ENCODE results near the gene FAM187B. TPM values are rescaled to one million over a fixed set of nuclear protein-coding genes. Genes with fewer than 3 reads are reported as not detected.
A peak's percentile ranks its signal among the peaks of the same experiment; 100 is the strongest.

The FAM187B gene
- total and polyA plus RNA-seq, 4 experiments from 2014 or later: not detected

DNA sequence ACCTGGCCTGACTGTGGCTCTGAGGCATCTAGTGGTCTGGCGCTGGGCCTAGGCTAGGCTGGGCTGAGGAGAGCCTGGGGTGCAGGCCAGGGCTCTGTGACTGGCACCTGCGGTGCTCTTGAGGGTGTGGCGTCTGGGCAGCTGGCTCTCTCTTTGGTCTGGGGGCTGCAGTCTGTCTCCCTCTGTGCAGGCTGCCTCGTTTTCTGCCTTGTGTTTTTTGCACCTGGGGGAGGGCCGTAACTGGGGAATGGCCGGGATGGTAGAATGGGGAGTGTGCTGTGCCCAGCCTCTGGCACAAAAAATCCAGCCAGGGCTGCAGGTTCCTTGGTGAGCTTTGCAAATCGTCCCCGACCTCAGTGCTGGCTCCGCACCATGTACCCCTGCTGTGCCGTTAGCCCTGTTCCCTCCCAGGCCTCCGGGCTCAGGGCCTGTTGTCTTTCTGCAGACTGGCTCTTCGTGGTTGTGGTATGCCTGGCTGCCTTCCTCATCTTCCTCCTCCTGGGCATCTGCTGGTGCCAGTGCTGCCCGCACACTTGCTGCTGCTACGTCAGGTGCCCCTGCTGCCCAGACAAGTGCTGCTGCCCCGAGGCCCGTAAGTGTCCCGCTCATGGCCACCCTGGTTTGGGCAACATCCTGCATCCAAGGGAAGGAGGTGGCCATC, 33.7 kb upstream of the FAM187B start:
- peaks cover 20% of the 10 kb centered on the region for H3K4me1 ChIP-seq (ENCODE audit: insufficient read depth, low read length)
- Mint-ChIP-seq H3K4me3 (no peak overlapping the region), H3K4me1 (peaks cover 14 to 31% (median 26%) of the 10 kb centered on the region in 4 donors), H3K9me3 (peaks cover 0 to 1% (median 0%) of the 10 kb centered on the region in 8 donors), H3K27me3 (no peaks in the 10 kb centered on the region), H3K27ac (peak overlapping the region in 2 of 7 donors; percentile 22 to 80), H3K36me3 (peaks cover 3 to 40% of the 10 kb centered on the region in 2 donors)
- ChIA-PET CTCF (ENCODE audit: partially characterized antibody) (interaction anchor here (0.7 kb wide), 1 partner anchor 26 kb away, joined by 4 read pairs; no protein-coding TSS in a partner anchor), POLR2A (ENCODE audit: partially characterized antibody) (interaction anchor here (0.7 to 7.7 kb wide), 5 partner anchors 12 to 50 kb away, joined by 3 to 48 read pairs (median 3); no protein-coding TSS in a partner anchor)
- intact Hi-C loops (cut with micrococcal nuclease): no loop called here
- H3K36me3 ChIP-seq (ENCODE audit: insufficient read depth, low read length): peaks cover 10% of the 10 kb centered on the region
- no peaks in the 10 kb centered on the region for H3K27me3 ChIP-seq (ENCODE audit: insufficient read depth, low read length)
- DNase-seq: no peak
- H3K4me3 ChIP-seq (ENCODE audit: low read length in 2 of 2): no peak overlapping the region
- H3K9me3 ChIP-seq (ENCODE audit: control insufficient read depth in 1 of 2, low read length in 2 of 2): no peaks in the 10 kb centered on the region
- H3K27ac ChIP-seq (ENCODE audit: low read depth, low read length): no peak overlapping the region

- H3K4me1 ChIP-seq (ENCODE audit: insufficient read depth, low read length): peaks cover 20% of the 10 kb centered on the region
- H3K4me1 Mint-ChIP-seq: peaks cover 19 to 37% (median 30%) of the 10 kb centered on the region in 4 donors
- H3K36me3 ChIP-seq (ENCODE audit: insufficient read depth, low read length): peaks cover 10% of the 10 kb centered on the region
- H3K27me3 Mint-ChIP-seq: no peaks in the 10 kb centered on the region
- H3K36me3 Mint-ChIP-seq: peaks cover 3 to 40% of the 10 kb centered on the region in 2 donors
- DNase-seq: no peak
- POLR2A ChIA-PET (ENCODE audit: partially characterized antibody): interaction anchor here (0.6 to 7.7 kb wide), 6 partner anchors 11 to 62 kb away, joined by 3 to 48 read pairs (median 3); no protein-coding TSS in a partner anchor
- CTCF ChIA-PET (ENCODE audit: partially characterized antibody): interaction anchor here (0.7 kb wide), 1 partner anchor 26 kb away, joined by 4 read pairs; no protein-coding TSS in a partner anchor
- peaks cover 0 to 1% (median 0%) of the 10 kb centered on the region in 8 donors for H3K9me3 Mint-ChIP-seq
- no peaks in the 10 kb centered on the region for H3K9me3 ChIP-seq (ENCODE audit: control insufficient read depth in 1 of 2, low read length in 2 of 2)
- H3K4me3 Mint-ChIP-seq: no peak overlapping the region
- H3K27ac Mint-ChIP-seq: peak overlapping the region in 5 of 7 donors; percentile 15 to 77 (median 46)
- intact Hi-C loops (cut with micrococcal nuclease): no loop called here
- H3K27ac ChIP-seq (ENCODE audit: low read depth, low read length): no peak overlapping the region
- no peaks in the 10 kb centered on the region for H3K27me3 ChIP-seq (ENCODE audit: insufficient read depth, low read length)
- H3K4me3 ChIP-seq (ENCODE audit: low read length in 2 of 2): no peak overlapping the region
Observed at GRCh38 chr19:35261356-35262100, 33.0 kb upstream of the FAM187B start.

- Histone ChIP-seq H3K9me3 (ENCODE audit: control insufficient read depth in 1 of 2, low read length in 2 of 2) (no peaks in the 10 kb centered on the region), H3K27me3 (ENCODE audit: insufficient read depth, low read length) (no peaks in the 10 kb centered on the region), H3K36me3 (ENCODE audit: insufficient read depth, low read length) (peaks cover 10% of the 10 kb centered on the region), H3K4me3 (ENCODE audit: low read length in 2 of 2) (no peak overlapping the region), H3K4me1 (ENCODE audit: insufficient read depth, low read length) (peaks cover 16% of the 10 kb centered on the region), H3K27ac (ENCODE audit: low read depth, low read length) (no peak overlapping the region)
- H3K4me3 Mint-ChIP-seq: no peak overlapping the region
- H3K27me3 Mint-ChIP-seq: no peaks in the 10 kb centered on the region
- no peak for DNase-seq
- intact Hi-C loops (cut with micrococcal nuclease): no loop called here
- H3K36me3 Mint-ChIP-seq: peaks cover 0 to 37% of the 10 kb centered on the region in 2 donors
- ChIA-PET POLR2A (ENCODE audit: partially characterized antibody) (interaction anchor here (0.6 to 7.7 kb wide), 4 partner anchors 10 to 61 kb away, joined by 3 to 48 read pairs (median 4); no protein-coding TSS in a partner anchor), CTCF (ENCODE audit: partially characterized antibody) (no interaction called here)
- H3K9me3 Mint-ChIP-seq: peaks cover 0 to 1% (median 0%) of the 10 kb centered on the region in 8 donors
- H3K4me1 Mint-ChIP-seq: peaks cover 19 to 33% (median 27%) of the 10 kb centered on the region in 4 donors
- H3K27ac Mint-ChIP-seq: peak overlapping the region in 4 of 7 donors; percentile 46 to 77 (median 60)
Observed at GRCh38 chr19:35260694-35261304, 32.3 kb upstream of the FAM187B start.

GRCh38 chr19:35257113-35257461, 28.5 kb upstream of the FAM187B start:
- ChIA-PET CTCF (ENCODE audit: partially characterized antibody) (interaction anchor here (1.0 kb wide), 1 partner anchor 15 kb away, joined by 4 read pairs; no protein-coding TSS in a partner anchor), POLR2A (ENCODE audit: partially characterized antibody) (interaction anchor here (0.9 to 1.4 kb wide), 5 partner anchors 8 to 206 kb away, joined by 3 to 5 read pairs (median 4); no protein-coding TSS in a partner anchor)
- no peaks in the 10 kb centered on the region for H3K9me3 Mint-ChIP-seq
- H3K36me3 Mint-ChIP-seq: peaks cover 11 to 33% of the 10 kb centered on the region in 2 donors
- intact Hi-C loops (cut with micrococcal nuclease): no loop called here
- no peaks in the 10 kb centered on the region for H3K27me3 ChIP-seq (ENCODE audit: insufficient read depth, low read length)
- H3K4me3 Mint-ChIP-seq: no peak overlapping the region
- H3K4me1 Mint-ChIP-seq: peaks cover 20 to 40% (median 27%) of the 10 kb centered on the region in 4 donors
- peaks cover 13% of the 10 kb centered on the region for H3K4me1 ChIP-seq (ENCODE audit: insufficient read depth, low read length)
- peak overlapping the region in 5 of 7 donors; percentile 19 to 78 (median 55) for H3K27ac Mint-ChIP-seq
- peaks cover 20% of the 10 kb centered on the region for H3K36me3 ChIP-seq (ENCODE audit: insufficient read depth, low read length)
- H3K27me3 Mint-ChIP-seq: no peaks in the 10 kb centered on the region
- no peak for DNase-seq
- no peak overlapping the region for H3K4me3 ChIP-seq (ENCODE audit: low read length in 2 of 2)
- no peaks in the 10 kb centered on the region for H3K9me3 ChIP-seq (ENCODE audit: control insufficient read depth in 1 of 2, low read length in 2 of 2)
- H3K27ac ChIP-seq (ENCODE audit: low read depth, low read length): no peak overlapping the region

- Mint-ChIP-seq H3K9me3 (no peaks in the 10 kb centered on the region), H3K4me1 (peaks cover 22 to 43% (median 28%) of the 10 kb centered on the region in 4 donors), H3K36me3 (peaks cover 12 to 36% of the 10 kb centered on the region in 2 donors), H3K27me3 (no peaks in the 10 kb centered on the region), H3K27ac (peak overlapping the region in 4 of 7 donors; percentile 26 to 89 (median 68)), H3K4me3 (no peak overlapping the region)
- peaks cover 15% of the 10 kb centered on the region for H3K4me1 ChIP-seq (ENCODE audit: insufficient read depth, low read length)
- H3K36me3 ChIP-seq (ENCODE audit: insufficient read depth, low read length): peaks cover 19% of the 10 kb centered on the region
- no peak overlapping the region for H3K27ac ChIP-seq (ENCODE audit: low read depth, low read length)
- ChIA-PET CTCF (ENCODE audit: partially characterized antibody) (interaction anchor here (1.0 kb wide), 1 partner anchor 103 kb away, joined by 3 read pairs; no protein-coding TSS in a partner anchor), POLR2A (ENCODE audit: partially characterized antibody) (interaction anchor here (0.9 to 1.7 kb wide), 5 partner anchors 9 to 206 kb away, joined by 3 to 5 read pairs (median 4); partner anchors contain the start of gene USF2)
- no peaks in the 10 kb centered on the region for H3K9me3 ChIP-seq (ENCODE audit: control insufficient read depth in 1 of 2, low read length in 2 of 2)
- no peak overlapping the region for H3K4me3 ChIP-seq (ENCODE audit: low read length in 2 of 2)
- H3K27me3 ChIP-seq (ENCODE audit: insufficient read depth, low read length): no peaks in the 10 kb centered on the region
- no peak for DNase-seq
- intact Hi-C loops (cut with micrococcal nuclease): no loop called here
Observed at GRCh38 chr19:35256566-35256965, 28.0 kb upstream of the FAM187B start.

DNA sequence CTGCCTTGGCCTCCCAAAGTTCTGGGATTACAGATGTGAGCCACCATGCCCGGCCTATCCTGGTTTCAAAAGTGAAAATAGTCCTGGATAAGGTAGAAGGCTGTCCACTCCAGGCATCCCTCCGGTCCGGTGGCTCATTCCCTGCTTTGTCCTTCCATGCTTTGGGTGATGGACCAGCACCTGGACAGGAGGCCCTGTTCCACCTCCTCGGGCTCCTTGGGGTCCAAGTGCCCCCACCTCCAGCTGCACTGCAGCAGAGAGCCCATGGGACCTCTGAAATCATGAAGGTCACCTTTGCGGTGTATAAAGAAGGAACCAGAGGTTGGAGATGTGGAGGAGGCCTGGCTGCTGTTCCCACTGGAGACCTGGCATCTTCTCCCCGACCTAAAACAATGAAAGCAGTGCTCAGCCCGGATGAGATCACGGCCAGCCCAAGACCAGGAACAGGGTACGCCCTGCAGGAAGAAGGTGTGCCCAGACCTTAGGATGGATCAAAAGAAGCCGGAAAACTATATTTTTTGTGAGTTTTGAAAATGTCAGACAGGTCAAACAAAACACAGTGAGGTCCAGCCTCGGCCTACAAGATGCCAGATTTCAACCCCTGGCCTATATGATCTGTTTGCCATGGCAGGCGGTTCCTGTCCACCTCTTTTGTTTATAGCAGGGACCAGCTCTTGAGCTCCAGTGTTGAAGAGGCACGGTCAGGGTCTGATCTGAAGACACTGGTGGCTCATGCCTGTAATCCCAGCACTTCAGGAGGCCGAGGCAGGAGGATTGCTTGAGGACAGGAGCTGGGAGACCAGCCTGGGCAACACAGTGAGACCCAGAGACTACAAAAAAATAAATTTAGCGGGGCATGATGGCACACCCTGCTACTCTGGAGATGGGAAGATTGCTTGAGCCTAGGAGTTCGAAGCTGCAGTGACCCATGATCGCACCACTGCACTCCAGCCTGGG, 26.1 kb upstream of the FAM187B start:
- no peak for DNase-seq
- Mint-ChIP-seq H3K4me1 (peaks cover 31 to 61% (median 38%) of the 10 kb centered on the region in 4 donors), H3K36me3 (peaks cover 22 to 42% of the 10 kb centered on the region in 2 donors), H3K27ac (peak overlapping the region in 2 of 7 donors; percentile 29 to 55), H3K4me3 (no peak overlapping the region), H3K27me3 (no peaks in the 10 kb centered on the region), H3K9me3 (no peaks in the 10 kb centered on the region)
- Histone ChIP-seq H3K27me3 (ENCODE audit: insufficient read depth, low read length) (no peaks in the 10 kb centered on the region), H3K27ac (ENCODE audit: low read depth, low read length) (no peak overlapping the region), H3K4me3 (ENCODE audit: low read length in 2 of 2) (no peak overlapping the region), H3K9me3 (ENCODE audit: control insufficient read depth in 1 of 2, low read length in 2 of 2) (no peaks in the 10 kb centered on the region), H3K36me3 (ENCODE audit: insufficient read depth, low read length) (peaks cover 19% of the 10 kb centered on the region), H3K4me1 (ENCODE audit: insufficient read depth, low read length) (peaks cover 23% of the 10 kb centered on the region)
- ChIA-PET CTCF (ENCODE audit: partially characterized antibody) (interaction anchor here (0.9 kb wide), 1 partner anchor 10 kb away, joined by 3 read pairs; no protein-coding TSS in a partner anchor), POLR2A (ENCODE audit: partially characterized antibody) (interaction anchor here (1.1 to 2.3 kb wide), 4 partner anchors 10 to 49 kb away, joined by 3 to 9 read pairs (median 6); partner anchors contain the start of gene USF2)
- intact Hi-C loops (cut with micrococcal nuclease): no loop called here
